HUES48 (cell line): ENCODE results near the gene MIPOL1.
A peak's percentile ranks its signal among the peaks of the same experiment; 100 is the strongest.

Experiments used
- H3K27ac ChIP-seq: one replicate; pipeline ENCODE4 v1.7.0; 2013; ENCODE audit warnings: low read depth, low read length, inconsistent platforms
- H3K27me3 ChIP-seq: 2 replicates; pipeline ENCODE4 v1.6.1; 2013; ENCODE audit warnings: mild to moderate bottlenecking, low read length; ENCODE audit not compliant: control insufficient read depth, insufficient read depth
- H3K36me3 ChIP-seq: 2 replicates; pipeline ENCODE4 v1.6.1; 2013; ENCODE audit warnings: low read length; ENCODE audit not compliant: control insufficient read depth, insufficient read depth
- H3K4me1 ChIP-seq: 2 replicates; pipeline ENCODE4 v1.6.1; 2013; ENCODE audit warnings: mild to moderate bottlenecking, low read length; ENCODE audit not compliant: control insufficient read depth, insufficient read depth
- H3K4me3 ChIP-seq: 2 replicates; pipeline ENCODE4 v1.5.1; 2013; ENCODE audit warnings: mild to moderate bottlenecking, low read depth, low read length
- H3K9ac ChIP-seq: 2 replicates; pipeline ENCODE4 v1.6.1; 2013; ENCODE audit warnings: mild to moderate bottlenecking, low read depth, low read length, moderate library complexity
- H3K9me3 ChIP-seq: 2 replicates; pipeline ENCODE4 v1.6.1; 2013; ENCODE audit warnings: low read length; ENCODE audit not compliant: control insufficient read depth, insufficient read depth

Gene MIPOL1

DNA sequence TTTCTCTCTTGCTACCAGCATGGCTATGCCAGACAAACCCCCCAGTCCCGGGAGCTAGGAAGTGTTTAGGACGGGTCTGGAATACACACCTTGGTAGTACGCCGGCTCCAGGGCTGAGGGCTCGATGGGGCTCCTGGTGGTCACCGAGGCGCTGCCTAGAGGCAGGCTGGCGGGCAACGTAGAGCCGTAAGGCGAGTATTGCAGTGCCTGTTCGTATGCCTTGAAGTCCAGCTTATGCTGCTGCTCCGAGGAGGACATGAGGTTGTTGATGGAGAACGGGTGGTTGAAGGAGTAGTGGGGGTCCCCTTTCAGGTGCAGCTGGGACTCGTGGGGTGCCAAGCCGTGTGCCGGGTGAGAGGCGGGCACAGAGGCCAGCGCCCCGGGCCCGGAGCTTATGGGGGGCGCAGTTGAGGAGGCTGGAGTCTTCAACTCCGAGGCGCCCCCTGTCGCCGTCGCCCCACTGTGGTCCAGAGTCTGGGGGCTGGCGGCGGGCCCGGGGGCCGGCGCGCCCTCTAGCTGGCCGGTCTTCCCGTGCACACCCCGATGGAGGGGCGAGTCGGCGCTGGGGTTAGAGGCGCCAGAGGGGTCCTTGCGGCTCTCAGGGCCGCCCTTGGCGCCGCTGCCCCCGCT is 393.7 kb downstream of the MIPOL1 start:
- peaks cover 99% of the 10 kb centered on the region for H3K27me3 ChIP-seq
- H3K36me3 ChIP-seq = no peaks in the 10 kb centered on the region
- H3K27ac ChIP-seq = no peak overlapping the region
- H3K4me3 ChIP-seq = no peak overlapping the region; the same call in 1 of the 2 replicates
- H3K9ac ChIP-seq = no peak overlapping the region
- H3K9me3 ChIP-seq = no peaks in the 10 kb centered on the region
- H3K4me1 ChIP-seq = peaks cover 28% of the 10 kb centered on the region

GRCh38 chr14:37591941-37592481 is 394.3 kb downstream of the MIPOL1 start:
- Histone ChIP-seq H3K27ac (no peak overlapping the region), H3K27me3 (peaks cover 99% of the 10 kb centered on the region), H3K36me3 (no peaks in the 10 kb centered on the region), H3K4me1 (peaks cover 24% of the 10 kb centered on the region), H3K9me3 (no peaks in the 10 kb centered on the region), H3K4me3 (peak overlapping the region; percentile 13; the same call in 1 of the 2 replicates), H3K9ac (no peak overlapping the region)

- Histone ChIP-seq H3K27ac (no peak overlapping the region), H3K36me3 (no peaks in the 10 kb centered on the region), H3K4me1 (peaks cover 23% of the 10 kb centered on the region), H3K27me3 (peaks cover 99% of the 10 kb centered on the region), H3K9ac (no peak overlapping the region), H3K4me3 (peak overlapping the region; percentile 13; the same call in 1 of the 2 replicates), H3K9me3 (no peaks in the 10 kb centered on the region)
These were observed 395.0 kb downstream of the MIPOL1 start for GRCh38 chr14:37592482-37593408.

DNA sequence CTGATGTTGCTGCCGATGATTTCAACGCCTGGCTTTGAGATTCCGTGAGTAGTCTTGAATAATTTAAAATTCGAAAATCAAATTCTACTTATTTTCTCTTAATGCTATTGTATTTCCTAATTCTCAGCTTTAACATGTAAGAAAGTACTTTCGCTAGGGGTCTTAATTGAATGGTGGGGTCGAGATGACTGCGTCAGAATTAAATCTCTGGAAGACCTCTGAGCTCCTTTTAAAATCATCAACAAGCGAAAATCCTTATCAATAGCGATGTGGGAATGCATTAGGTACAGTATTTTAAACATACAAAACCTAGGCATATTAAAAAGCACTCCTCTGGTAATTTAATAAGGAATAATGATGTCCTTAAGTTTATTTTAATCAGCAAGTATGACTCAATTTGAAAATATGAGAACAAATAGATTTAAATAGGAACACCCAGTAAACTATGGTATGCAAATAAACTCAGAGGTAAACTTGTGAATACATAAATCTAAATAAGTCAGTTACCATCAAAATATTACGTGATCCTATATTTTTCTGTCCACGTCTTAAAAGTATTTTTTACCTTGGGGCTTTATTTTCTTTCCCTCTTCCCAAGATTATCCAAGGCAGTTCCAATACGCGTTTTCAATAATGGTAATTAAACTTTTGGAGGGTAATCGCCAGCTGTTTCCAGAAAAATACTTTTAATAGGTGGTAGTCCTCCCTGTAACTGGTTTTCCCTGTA is 395.9 kb downstream of the MIPOL1 start:
- Histone ChIP-seq H3K27me3 (peaks cover 99% of the 10 kb centered on the region), H3K9ac (no peak overlapping the region), H3K27ac (no peak overlapping the region), H3K36me3 (no peaks in the 10 kb centered on the region), H3K9me3 (no peaks in the 10 kb centered on the region), H3K4me3 (0 out of 2 replicates have a peak overlapping the region, but pooled peaks have one; percentile 49), H3K4me1 (peaks cover 27% of the 10 kb centered on the region)

GRCh38 chr14:37594238-37594970 is 396.7 kb downstream of the MIPOL1 start:
- no peak overlapping the region for H3K9ac ChIP-seq
- H3K27me3 ChIP-seq = peaks cover 99% of the 10 kb centered on the region
- no peaks in the 10 kb centered on the region for H3K36me3 ChIP-seq
- peaks cover 27% of the 10 kb centered on the region for H3K4me1 ChIP-seq
- H3K27ac ChIP-seq = no peak overlapping the region
- H3K9me3 ChIP-seq = no peaks in the 10 kb centered on the region
- peak overlapping the region; percentile 49; the same call in 1 of the 2 replicates for H3K4me3 ChIP-seq

DNA sequence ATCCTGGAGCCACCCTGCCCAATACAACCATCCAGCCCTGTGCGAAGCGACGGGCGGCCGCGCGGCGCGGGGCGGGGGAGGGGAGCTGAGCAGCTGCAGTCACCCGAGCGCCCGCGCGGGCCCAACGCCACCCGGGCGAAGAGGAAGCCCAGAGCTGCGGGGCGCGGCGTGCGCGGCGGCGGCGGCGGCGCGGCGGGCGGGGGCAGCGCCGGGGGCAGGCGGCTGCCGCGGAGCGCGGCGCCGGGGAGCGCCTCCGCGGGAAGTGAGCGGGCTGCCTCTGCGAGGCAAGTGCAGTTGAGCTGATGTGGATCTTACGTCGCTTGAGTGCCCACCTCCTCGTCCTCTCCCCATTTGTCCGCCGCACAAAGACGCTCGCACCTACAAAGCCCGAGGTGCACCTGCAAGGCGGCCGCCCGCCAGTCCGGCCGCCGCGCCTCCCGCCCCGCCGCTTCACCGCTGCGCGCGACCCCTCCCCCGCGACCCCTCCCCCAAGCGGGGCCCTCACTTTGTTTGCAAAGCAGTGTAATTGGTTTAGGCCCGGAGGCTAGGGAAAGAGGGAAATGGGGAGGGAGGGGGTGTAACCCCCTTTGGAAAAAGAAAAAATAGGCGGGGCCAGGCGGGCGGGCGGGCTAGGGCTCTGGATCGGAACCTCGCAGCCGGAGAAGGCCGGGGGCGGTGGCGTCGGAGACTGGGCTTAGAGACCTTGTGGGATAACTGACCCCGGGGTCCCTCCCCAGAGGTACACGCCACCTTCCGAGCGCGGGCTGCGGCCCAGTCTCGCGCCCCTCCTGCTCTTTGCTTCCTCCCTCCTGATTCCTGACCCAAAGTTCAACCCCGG is 397.5 kb downstream of the MIPOL1 start, which contains the start of the genes FOXA1 and TTC6:
Gene FOXA1, minus strand, starts transcription at position 279 of the 838 bp plus-strand sequence. Its CDS starts 277 bp downstream, at position 2.
Gene TTC6, plus strand, starts transcription at position 659 of the 838 bp plus-strand sequence. CDS start 26,436 bp downstream, outside the sequence.
- peak within 1 kb of the TSS; percentile 53 for H3K4me3 ChIP-seq
- H3K9ac ChIP-seq = no peak within 1 kb of the TSS
- peaks cover 28% of the 10 kb centered on the region for H3K4me1 ChIP-seq
- peaks cover 99% of the 10 kb centered on the region for H3K27me3 ChIP-seq
- no peaks in the 10 kb centered on the region for H3K9me3 ChIP-seq
- H3K27ac ChIP-seq = no peak within 1 kb of the TSS
- H3K36me3 ChIP-seq = no peaks in the 10 kb centered on the region

DNA sequence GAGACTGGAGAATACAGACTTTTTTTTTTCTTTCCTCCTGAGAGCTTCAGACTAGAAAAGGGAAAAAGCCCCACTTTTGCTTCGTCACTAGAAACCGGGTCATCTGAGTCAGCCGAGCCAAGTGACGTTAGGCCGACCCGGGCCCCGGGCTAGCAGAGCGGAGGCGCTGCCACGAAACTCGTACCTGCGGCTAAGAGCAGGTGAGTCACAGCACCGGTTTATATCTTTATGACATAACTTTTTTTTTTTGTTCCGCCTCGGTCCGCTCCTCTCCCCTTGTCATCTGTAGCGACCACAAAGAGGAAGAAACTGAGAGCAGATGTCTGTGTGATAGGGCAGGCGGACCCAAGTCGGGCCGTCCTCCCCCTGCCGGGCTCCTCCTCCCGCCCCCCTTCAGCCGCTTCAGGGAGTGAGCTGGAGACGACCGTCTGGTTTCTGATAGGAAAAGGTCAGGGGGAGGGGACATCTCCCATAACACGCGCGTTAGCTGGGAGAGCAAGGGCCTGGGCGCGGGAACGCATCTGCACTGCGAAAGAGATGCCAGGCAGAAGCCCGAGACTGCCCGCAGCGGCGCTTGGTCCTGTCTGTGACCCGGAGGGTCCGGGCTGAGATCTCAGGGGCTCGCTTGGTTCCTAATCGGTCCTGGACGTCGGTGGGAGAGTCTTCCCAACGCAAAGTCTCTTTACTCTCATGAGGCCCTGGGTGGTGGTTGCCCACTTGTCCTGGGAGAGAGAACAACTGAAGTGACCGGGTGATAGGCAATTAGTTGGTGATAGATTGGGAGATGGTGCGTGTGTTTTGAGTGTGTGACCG is 398.3 kb downstream of the MIPOL1 start:
- H3K9ac ChIP-seq = no peak overlapping the region
- no peaks in the 10 kb centered on the region for H3K9me3 ChIP-seq
- no peak overlapping the region for H3K27ac ChIP-seq
- peak overlapping the region; percentile 53 for H3K4me3 ChIP-seq
- H3K36me3 ChIP-seq = no peaks in the 10 kb centered on the region
- H3K27me3 ChIP-seq = peaks cover 99% of the 10 kb centered on the region
- H3K4me1 ChIP-seq = peaks cover 28% of the 10 kb centered on the region

GRCh38 chr14:37596790-37597472 is 399.2 kb downstream of the MIPOL1 start:
- Histone ChIP-seq H3K9ac (no peak overlapping the region), H3K27me3 (peaks cover 99% of the 10 kb centered on the region), H3K36me3 (no peaks in the 10 kb centered on the region), H3K9me3 (no peaks in the 10 kb centered on the region), H3K4me1 (peaks cover 28% of the 10 kb centered on the region), H3K4me3 (no peak overlapping the region), H3K27ac (no peak overlapping the region)
